HG03432 (cell line): ENCODE results near the gene CCDC7.
A peak's percentile ranks its signal among the peaks of the same experiment; 100 is the strongest.
"Not testable (repeated sequence)": the region's sequence is repeated elsewhere in the genome, so short reads cannot be mapped to it uniquely, and the experiment has no call there.

Experiments
- ATAC-seq: cut with Tn5 transposase; IDR thresholded peaks from one replicate; pipeline ENCODE4 v1.9.1; 2021; ENCODE audit warnings: mild to moderate bottlenecking, moderate library complexity; ENCODE audit not compliant: unreplicated experiment

The CCDC7 gene

GRCh38 chr10:32445740-32446535 lies at the start of gene CCDC7:
TSS of gene CCDC7 (plus strand) at chr10:32446140. CDS start at chr10:32451643, 5,503 bp downstream.
- peak; percentile 99 for ATAC-seq

- not testable (repeated sequence) for ATAC-seq
Measured at GRCh38 chr10:32397163-32397562, 48.8 kb upstream of the CCDC7 start.

GRCh38 chr10:32399720-32400119 lies 46.2 kb upstream of the CCDC7 start:
- ATAC-seq, result not testable (repeated sequence)

- no peak for ATAC-seq
Measured at GRCh38 chr10:32400961-32401360, 45.0 kb upstream of the CCDC7 start.

GRCh38 chr10:32402499-32402898 lies 43.4 kb upstream of the CCDC7 start:
- ATAC-seq, result no peak

- ATAC-seq, result no peak
Measured at GRCh38 chr10:32403091-32403490, 42.8 kb upstream of the CCDC7 start.

GRCh38 chr10:32408690-32409089 lies 37.2 kb upstream of the CCDC7 start:
- ATAC-seq, result no peak

- no peak for ATAC-seq
Measured at GRCh38 chr10:32409741-32410140, 36.2 kb upstream of the CCDC7 start.

- no peak for ATAC-seq
Measured at GRCh38 chr10:32410569-32410968, 35.4 kb upstream of the CCDC7 start.

- ATAC-seq, result no peak
Measured at GRCh38 chr10:32411797-32412498, 34.0 kb upstream of the CCDC7 start.

GRCh38 chr10:32412499-32412853 lies 33.5 kb upstream of the CCDC7 start:
- no peak for ATAC-seq

- no peak for ATAC-seq
Measured at GRCh38 chr10:32413513-32413912, 32.4 kb upstream of the CCDC7 start.

GRCh38 chr10:32415361-32415760 lies 30.6 kb upstream of the CCDC7 start:
- no peak for ATAC-seq

GRCh38 chr10:32417911-32418547 lies 27.9 kb upstream of the CCDC7 start:
- no peak for ATAC-seq

- no peak for ATAC-seq
Measured at GRCh38 chr10:32418572-32418971, 27.4 kb upstream of the CCDC7 start.

- ATAC-seq, result no peak
Measured at GRCh38 chr10:32419615-32420014, 26.3 kb upstream of the CCDC7 start.

GRCh38 chr10:32426186-32426585 lies 19.8 kb upstream of the CCDC7 start:
- ATAC-seq, result no peak

- ATAC-seq, result no peak
Measured at GRCh38 chr10:32433542-32433941, 12.4 kb upstream of the CCDC7 start.

GRCh38 chr10:32436215-32436614 lies 9.7 kb upstream of the CCDC7 start:
- ATAC-seq, result no peak

- no peak for ATAC-seq
Measured at GRCh38 chr10:32437334-32437733, 8.6 kb upstream of the CCDC7 start.

GRCh38 chr10:32445036-32445435 lies 904 bp upstream of the CCDC7 start:
- ATAC-seq, result no peak
